Right renal pelvis (tissue), 4 donors: ENCODE measurements around the gene BCL11A. TPM values are rescaled to one million over a fixed set of nuclear protein-coding genes. Genes with fewer than 3 reads are reported as not detected.
A peak's percentile ranks its signal among the peaks of the same experiment; 100 is the strongest.

Source experiments
- DNase-seq, 4 donors: peaks; one replicate each; pipeline ENCODE4 v3.0.0-alpha.2; 2013; ENCODE audit warnings: low read depth in 4 of 4, low spot score in 3 of 4, missing footprints in 1 of 4
- polyA plus RNA-seq, 4 donors: library from polyadenylated mRNA; unstranded; fragments of 120-200 nt; gene quantifications; one replicate each; pipeline ENCODE4 v1.2.1, GENCODE V29; 2013; ENCODE audit not compliant: insufficient read length in 4 of 4

Gene BCL11A
- polyA plus RNA-seq, 4 donors = 12.1 to 16.4 (median 13.4) TPM

DNA sequence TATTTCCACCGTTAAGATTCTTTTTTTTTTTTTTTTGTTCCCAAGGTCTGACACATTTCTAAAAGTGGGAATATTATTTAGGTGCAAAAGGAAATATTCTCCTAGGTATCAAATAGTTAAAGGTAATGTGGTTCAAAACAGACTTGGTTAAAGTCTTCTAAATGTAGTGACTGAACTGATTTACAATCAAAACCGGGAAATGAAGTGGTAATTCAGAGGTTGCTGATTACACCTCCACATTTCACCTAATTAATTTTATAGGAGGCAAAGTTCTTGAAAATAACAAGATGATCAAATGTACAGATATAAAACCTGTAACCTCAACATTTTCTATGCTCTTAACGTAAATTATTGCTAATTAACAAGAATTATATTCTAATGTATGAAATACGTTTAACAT lies 5.1 kb downstream of the BCL11A start:
- DNase-seq = no peak

DNA sequence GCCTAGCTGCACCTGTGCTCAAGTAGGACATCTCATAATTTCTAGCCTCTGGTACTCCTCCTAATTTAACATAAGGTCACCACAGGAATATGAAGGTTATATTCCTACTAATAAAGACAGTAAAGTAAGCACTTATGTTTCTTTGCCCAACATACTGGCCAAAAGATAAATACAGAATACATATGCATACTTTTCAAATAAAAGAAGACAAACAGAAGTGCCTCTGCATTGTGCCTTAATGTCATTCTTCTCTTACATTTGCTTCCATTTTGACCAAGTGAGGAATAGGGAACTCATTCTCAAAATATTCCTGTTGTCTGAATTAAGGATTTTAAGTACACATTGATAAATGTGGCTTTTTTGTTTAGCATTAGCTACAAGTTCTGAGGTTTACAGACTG lies 5.6 kb downstream of the BCL11A start:
- no peak for DNase-seq

DNA sequence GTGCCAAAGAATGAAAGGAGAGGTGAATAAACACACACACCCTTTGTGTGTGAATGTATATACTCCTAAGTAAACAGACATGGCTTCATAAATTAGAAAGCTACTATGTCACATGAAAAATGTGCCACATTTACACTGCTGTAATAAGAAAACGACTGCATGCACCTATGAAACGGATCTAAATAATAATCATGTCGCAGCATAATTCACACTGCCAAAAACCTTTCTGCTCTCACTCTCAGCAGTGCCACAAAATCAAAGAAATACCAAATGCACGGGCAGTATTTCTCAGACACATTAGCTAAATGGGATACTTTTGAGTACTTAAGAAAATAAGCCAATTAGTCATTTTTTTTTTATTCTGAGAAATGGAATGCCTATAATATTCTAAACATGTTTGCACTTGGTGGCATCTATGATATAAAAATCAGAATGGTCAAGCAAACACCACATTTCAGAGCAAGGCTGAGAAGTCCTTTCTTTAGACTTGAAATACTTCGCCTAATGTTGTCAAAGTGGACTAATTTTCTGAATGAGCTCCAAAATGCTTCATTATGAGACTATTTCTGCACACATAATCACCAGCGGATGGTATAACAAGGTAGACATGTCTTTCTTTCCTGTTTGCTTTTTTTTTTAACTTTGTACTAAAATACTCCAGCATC lies 6.6 kb downstream of the BCL11A start:
- no peak for DNase-seq

DNA sequence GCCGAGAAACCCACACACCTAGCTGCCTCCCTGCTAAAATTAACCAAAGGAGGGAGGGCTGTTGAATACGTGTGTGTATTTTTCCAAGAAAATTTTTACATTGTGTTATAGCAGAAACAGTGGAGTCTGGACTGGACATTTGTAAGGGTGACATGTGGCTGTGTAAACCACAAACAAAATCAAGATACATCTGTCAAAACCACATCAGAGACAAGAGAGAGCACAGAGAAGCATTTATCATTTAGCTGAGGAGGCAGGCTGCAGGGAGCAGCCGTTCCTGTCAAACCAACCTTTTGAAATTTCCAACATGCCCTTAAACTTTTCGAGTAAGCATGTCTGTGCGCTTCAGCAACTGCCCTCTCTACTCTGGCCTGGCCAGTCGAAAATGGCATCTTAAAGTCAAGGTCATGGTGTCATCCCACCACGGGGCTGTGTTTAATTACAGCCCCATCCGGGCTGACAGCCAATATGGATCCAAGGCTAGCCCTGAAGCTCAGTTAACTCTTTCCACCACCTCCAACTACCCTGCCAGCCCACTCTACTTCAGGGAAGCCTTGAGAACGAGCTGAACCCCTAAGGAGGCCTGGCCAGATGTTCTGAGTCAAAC lies 8.4 kb downstream of the BCL11A start:
- no peak for DNase-seq

DNA sequence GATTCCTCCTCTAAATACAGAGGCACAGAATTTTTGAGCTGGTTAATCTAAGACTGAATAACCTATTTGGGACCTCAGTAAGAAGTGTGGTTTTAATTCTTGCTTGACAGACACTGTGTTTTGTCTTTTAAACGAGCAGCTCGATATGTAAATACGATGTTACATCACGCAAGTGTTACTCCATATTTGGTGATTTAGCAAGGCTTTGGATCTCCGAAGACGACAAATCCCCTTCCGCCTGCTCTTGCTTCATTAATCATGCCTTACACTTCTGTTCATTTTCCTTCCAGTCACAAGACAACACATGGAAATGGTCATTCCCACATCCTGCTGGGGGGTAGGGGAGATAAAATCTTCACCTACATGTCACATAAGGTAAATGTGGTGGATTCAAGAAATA lies 9.4 kb downstream of the BCL11A start:
- no peak for DNase-seq

DNA sequence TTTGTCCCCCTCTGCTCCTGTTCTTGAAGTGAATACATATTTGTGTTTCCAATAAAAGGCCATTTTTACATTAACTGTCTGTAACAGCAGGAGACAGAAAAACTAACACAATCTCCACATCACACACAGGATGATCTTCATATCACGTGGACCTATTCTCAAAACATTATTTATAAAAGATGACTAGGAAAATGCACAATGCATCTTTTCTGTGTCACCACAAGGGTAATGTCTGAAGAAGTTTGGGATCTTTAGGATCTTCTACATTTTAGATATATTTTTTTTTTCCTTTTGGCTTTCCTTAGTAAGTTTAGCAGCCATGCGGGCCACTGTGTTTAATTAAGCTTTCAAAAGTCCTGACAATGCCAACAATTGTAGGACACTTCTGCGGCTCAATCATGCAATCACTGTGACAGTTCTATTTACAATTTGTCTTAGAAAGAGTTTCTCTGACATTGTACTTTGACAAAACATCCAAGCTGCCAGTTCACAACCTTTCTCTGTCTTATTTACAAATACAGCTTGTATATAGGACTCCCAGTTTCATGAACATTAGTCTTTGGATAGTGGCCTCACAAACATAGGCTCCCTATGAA lies 12.3 kb downstream of the BCL11A start:
- no peak for DNase-seq

DNA sequence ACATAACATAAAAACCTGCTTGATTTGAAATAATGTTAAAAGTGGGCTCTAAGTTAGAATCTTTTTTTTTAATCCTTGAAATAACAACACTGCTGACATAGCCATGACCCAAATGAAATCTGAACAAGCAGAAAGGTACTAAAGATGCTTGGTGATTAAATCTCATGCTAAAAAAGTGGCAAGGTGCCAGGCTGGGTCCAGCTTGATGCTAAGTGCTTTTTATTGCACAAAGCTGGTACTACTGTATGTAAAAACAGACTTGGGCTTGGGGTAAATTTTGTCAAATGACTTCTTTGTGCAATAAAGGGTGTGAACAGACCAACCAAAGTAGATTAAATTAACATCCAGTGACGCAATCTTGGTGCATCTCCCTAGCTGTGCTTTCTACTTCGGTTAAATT lies 13.4 kb downstream of the BCL11A start:
- no peak for DNase-seq

DNA sequence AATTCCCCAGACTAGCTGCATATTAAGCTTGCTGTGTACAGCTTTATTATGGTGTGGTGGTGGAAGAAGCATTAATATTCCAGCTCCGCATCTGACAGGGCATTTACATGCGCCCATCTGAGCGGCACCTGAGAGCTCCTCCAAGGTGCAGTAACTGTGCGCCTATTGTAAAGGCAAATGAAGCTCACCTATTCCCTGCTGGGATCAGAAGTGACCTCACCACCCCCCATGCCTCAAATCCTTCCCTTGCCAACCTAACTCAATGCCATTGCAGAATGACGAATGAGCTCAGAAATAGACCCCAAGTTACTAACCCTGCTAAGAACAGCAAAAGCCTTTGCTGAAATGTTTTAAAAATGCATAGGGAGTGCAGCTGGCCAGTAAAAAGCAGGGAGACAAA lies 14.3 kb downstream of the BCL11A start:
- no peak for DNase-seq

DNA sequence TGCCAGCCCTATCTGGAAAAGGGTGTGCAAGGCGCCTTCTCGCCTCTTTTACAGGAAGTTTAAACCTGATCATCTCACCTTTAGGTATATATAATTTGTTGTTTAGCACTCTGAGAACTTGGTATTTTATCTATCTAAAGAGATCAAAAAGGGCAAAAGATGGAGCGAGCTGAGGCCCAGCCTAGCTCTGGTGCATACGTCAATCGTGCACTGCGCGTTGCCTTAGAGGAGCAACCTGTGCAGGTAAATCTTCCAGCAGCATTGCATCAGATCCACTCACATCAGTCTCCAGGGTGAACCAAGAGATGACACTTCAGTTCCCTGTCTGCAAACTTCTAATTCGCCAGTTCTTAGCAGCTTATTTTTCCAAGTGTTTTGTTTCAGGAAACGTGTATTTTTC lies 15.4 kb downstream of the BCL11A start:
- no peak for DNase-seq

DNA sequence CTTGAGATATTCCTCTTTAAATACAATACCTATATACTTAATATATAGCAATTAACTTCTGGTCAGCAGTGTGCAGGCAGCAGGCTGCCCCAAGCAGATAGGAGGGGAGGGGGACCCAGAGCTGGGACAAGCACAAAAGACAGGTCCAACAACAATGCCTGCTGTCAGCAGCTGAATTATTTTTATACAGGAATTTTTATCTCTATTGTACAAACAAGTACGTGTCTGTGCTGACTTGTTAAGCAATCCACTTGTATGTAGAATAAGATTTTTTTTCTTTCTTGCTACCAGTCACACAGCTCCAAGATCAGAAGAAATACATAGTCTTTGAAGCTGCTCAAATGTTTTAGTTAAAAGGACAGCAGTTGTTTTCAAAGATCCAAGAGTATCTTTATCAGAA lies 16.7 kb downstream of the BCL11A start:
- DNase-seq = no peak

DNA sequence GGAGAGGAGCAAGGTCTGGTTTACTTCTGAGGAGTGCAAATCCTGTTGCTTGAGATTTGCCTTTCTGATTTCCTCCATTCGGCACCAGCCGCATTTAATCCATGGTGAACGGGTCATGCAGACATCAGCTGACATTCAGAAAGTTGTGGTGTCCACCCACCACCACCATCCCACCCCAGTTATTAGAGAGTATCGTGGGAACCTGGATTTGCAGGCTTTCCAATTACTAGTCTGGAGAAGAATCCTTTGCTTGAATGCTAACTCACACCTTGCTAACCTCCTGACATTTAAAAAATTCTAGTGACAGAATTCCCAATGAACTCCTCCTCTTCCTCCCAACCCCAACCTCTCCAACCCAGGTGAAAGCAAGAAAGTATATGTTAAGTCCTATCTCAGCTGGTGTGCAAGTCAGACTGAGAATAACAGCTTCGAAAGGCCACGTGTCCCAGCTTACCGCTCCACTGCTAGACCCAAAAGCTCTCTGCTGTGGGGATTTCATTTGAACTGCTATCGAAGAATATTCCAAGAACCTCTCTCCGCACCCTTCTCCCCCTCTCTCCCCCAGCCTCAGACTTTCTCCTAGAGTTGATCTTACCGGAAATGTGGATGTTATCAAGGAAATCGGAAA lies 17.7 kb downstream of the BCL11A start:
- no peak for DNase-seq

DNA sequence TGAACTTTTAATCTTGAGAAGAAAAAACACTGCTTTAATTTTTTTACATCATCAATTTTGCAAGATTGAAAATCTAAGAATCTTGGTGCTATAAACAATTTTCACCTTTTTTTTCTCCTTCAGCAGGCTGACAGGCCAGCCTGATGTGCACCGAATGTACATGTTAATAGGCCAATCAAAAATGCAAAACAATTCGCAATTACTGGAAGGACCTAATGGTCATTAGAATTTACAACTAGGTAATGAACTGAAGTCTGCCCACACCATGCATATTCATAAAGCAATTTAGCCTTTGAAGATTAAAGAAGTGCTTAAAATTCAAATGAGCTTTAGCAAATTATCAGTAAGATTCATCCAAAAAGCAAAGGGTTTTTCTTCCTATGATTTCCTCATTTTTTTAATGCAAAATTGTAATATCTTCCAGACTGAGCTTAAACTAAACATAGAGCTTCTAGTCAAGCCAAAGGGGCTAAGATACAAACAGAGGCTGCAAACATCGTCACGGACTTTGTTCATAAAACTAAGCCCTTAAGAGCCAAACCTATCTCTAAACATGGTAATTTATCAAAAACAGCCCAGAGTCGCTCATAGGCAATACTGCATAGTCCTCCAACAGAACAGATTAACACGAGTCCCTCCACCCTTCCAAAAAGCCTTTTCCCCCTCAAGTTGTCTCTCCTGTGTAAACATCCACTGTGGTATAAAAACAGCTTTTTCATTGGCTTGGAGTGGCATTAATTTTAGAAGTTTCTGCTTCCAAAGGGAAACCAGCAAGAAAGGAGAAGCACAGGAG lies 18.4 kb downstream of the BCL11A start:
- DNase-seq = no peak

DNA sequence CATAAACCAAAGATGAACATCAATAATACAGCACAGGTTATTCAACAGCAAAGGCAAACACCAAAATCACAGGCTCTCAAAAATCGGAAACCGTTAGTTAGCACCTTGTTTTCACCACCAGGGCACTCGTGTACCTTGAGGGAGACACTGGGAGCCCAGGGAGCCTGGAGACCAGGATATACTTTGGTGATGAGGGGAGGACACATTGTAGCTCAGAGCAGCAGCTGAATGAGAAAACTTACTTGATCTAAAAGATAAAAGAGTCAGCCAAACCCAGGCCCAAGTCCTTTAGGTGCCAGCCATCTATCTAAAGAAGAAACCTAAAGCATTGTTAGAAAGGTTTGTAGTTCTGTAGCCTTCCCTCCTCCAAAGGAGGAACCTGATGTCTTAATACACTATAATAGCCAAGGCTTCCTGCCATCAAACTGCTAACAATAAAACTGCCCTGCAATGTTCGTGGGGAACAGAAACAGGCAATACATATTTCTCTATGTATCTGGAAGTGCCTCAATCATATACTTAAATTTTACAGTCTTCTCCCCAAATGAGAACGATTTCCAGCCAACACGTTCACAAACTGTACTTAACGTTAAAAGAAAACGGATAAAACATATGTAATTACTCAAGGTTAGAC lies 19.3 kb downstream of the BCL11A start:
- no peak for DNase-seq

DNA sequence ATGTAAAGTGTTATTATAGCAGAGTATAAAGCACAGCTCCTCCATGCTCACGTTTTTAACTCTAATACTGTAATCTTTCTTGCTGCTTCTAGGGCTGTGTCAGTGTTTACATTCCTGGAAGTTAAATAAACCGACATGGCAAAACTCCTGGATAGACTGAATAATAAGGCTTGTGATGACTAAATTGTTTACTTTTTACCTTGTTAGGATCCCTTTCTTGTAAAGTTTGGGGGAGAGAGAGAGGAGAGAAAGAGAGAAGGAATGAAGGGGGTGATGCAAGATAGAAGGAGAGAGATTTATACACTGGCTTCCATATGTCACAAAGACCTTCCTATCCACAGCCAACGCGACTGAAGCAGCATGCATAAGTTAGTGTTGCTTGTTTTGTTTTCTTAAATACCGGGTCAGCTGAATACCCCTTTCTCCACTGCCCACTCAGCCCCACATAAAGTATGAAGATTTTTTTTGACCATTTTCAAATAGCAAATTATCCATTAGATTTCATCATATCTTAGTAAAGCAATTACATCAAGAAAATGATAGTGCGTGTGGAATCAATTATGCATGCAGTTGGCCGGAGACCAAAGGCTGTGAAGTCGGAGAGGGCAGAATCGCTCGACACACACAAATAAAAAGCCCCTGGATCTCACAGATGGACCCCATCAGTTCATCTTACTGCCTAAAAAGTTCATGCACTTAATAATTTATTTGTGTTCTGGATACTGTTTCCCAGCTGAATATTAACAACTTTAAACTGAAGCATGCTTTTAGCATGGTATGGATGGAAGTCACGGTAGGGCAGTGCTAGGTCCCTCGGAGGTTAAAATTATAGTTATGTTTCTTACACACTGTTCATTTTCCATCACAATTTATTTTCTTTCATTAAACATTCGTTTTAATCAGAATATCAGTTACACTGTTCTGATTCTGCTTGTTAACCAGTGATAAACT lies 20.1 kb downstream of the BCL11A start:
- DNase-seq = no peak

DNA sequence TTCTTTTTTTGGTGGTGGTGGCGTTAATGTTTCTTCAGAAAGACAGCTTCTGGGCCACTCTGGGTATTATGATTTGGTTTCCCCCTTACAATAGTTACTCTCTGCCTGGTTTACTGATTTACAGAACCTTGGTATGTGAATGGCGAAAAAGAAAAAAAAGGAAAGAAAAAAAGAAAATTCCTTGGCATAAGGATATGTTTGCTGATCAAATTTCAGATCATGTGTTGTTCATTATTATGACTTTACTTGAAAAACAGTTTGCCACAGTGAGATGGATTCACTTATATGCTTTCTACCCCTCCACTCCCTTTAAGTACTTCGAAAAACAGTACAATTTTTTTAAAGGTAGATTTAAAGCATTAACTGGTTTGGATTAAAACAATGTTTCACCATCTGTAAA lies 21.0 kb downstream of the BCL11A start:
- DNase-seq = no peak

DNA sequence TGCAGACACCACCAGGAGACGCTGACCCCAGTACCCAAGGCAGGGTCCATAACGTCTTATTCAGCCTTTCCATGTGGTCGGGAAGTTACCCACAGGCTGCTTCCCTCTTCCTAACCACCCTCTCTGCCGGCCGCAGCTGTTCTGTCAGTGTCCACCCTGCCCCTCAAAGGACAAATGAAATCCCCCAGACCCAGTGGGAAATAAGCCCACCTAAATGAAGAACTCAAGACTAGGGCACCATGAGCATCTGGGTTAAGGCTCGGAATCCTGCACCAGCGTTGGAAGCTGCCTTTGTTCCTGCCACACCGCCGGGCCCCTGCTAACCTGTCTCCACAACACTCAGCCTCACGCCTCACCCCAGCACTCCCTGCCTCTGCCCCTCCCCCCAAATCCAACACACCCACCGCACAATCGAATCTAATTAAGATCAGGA lies 21.7 kb downstream of the BCL11A start:
- DNase-seq = no peak

DNA sequence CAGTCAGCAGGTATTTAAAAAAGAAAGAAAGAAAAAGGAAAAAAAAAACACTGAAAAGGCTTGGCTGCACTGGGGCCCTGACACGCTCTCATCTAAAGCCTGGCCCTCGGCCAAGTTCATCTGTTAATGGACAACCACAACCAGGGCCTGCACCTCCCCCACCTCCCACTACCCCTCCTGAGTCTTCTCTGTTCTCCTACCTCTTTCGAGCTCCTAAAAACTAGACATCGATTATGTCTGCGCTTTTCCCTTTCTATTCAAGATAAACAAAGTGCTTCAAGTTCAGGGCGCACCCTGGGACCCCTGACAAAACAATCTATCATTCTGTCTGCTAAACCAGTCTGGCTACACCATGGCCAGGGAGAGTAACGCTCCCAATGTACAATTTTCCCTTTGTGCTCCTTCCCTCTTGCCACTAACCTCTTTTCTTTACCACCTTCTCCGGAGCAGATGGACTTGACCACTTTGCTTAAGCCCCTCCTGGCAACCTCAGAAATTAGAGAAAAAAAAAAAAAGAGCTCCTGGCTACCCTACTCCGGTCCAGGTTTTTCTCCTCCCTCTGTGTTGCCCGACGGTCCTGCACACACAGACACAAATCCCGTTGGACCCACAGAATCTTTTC lies 22.7 kb downstream of the BCL11A start:
- DNase-seq = peak in 1 of 4 donors; percentile 77

DNA sequence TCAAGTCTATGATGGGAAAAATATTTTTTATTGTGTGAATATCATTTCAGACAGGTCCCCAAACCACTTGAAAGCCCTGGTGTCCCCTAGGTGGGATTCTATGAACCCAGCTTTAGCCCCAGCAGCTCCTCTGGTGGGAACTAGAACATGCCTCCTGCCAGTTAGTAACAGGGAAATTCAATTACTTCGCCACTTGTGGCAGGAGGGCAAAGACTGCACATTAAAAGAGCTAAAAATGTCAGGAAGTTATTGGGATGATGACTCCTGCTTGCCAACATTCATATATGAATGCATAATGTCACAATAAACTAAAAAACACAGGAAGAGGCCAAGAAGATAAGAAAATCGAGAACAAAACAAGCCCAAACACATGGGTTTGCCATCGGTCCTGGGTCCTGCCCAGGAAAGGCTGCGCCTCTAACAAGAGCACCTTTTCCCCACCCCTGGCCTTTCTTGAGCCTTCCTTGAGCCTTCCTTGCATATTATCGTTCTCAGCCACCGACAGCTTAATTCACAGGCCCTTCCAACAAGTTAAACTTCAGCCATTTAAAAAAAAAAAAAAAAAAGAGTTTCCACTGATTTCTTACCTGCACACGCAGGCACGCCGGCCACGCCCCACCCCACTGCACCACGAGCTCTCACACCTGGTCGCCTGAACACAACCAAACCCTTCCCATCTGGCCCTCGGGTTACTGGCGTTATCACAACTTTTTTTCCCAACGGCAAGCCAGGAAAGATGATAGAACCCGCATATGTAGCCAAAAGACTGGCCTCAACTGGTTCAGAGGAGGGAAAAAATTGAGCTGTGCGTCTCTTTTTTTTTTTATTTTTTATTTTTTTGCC lies 23.4 kb downstream of the BCL11A start:
- DNase-seq = no peak
